Natural killer cell (primary cell): ENCODE data around the gene NMT2. TPM values are rescaled to one million over a fixed set of nuclear protein-coding genes. Genes with fewer than 3 reads are reported as not detected.

Experiments used
- ATAC-seq, 3 donors: fragments of 150-1000 bp in 2 of 3; fragments of 200-7000 bp in 1 of 3; cut with Tn5 transposase; 1 replicate in 1 of 3; 2 replicates in 2 of 3; pipeline ENCODE4 v1.10.0; 2021; ENCODE audit warnings: mild to moderate bottlenecking in 2 of 3, moderate library complexity in 2 of 3
- DNase-seq, 2 donors: peaks; one replicate each; pipeline versions ENCODE4 v3.0.0 to v3.0.0-alpha.2; 2013 to 2021; ENCODE audit warnings: mixed read lengths in 1 of 2
- H3K27ac ChIP-seq: one replicate; pipeline ENCODE4 v1.5.1; 2013; ENCODE audit warnings: mild to moderate bottlenecking, low read length
- H3K27me3 ChIP-seq: one replicate; pipeline ENCODE4 v1.6.1; 2013; ENCODE audit warnings: low read length; ENCODE audit not compliant: control insufficient read depth, insufficient read depth
- H3K36me3 ChIP-seq: one replicate; pipeline ENCODE4 v1.6.1; 2013; ENCODE audit warnings: low read length; ENCODE audit not compliant: control insufficient read depth, insufficient read depth
- H3K4me1 ChIP-seq: one replicate; pipeline ENCODE4 v1.6.1; 2013; ENCODE audit warnings: low read length; ENCODE audit not compliant: control insufficient read depth, insufficient read depth
- H3K4me3 ChIP-seq: one replicate; pipeline ENCODE4 v1.5.1; 2013; ENCODE audit warnings: low read length
- H3K9me3 ChIP-seq: one replicate; pipeline ENCODE4 v1.6.1; 2013; ENCODE audit warnings: low read length; ENCODE audit not compliant: control insufficient read depth, insufficient read depth
- H3K27ac Mint-ChIP-seq, 2 donors: one replicate each; pipeline ENCODE4 v1.8.0; 2022; ENCODE audit warnings: mild to moderate bottlenecking in 2 of 2, mixed read lengths in 2 of 2, moderate library complexity in 1 of 2
- H3K27me3 Mint-ChIP-seq, 2 donors: one replicate each; pipeline ENCODE4 v1.8.0; 2022; ENCODE audit warnings: low read depth in 2 of 2, mixed read lengths in 2 of 2
- H3K36me3 Mint-ChIP-seq: one replicate; pipeline ENCODE4 v1.8.0; 2022; ENCODE audit warnings: mixed read lengths
- H3K4me1 Mint-ChIP-seq, 2 donors: one replicate each; pipeline ENCODE4 v1.8.0; 2022; ENCODE audit warnings: mixed read lengths in 2 of 2
- H3K4me3 Mint-ChIP-seq: one replicate; pipeline ENCODE4 v1.8.0; 2022; ENCODE audit warnings: mild to moderate bottlenecking, moderate library complexity, mixed read lengths
- H3K9me3 Mint-ChIP-seq, 2 donors: one replicate each; pipeline ENCODE4 v1.8.0; 2022; ENCODE audit warnings: mixed read lengths in 2 of 2
- CTCF ChIP-seq: fragments of 200-600 bp; IDR thresholded peaks from one replicate; pipeline ENCODE4 v1.8.0; 2022; ENCODE audit warnings: antibody characterized with exemption
- WGBS: methylation state at CpG from one replicate; pipeline ENCODE4 v1.1.7; 2013; ENCODE audit warnings: missing lambda C conversion rate; ENCODE audit not compliant: insufficient coverage; 5-methylcytosine and 5-hydroxymethylcytosine counted together
- intact Hi-C: fragments of 100-400 bp; cut with micrococcal nuclease; formaldehyde crosslinking; loops from one replicate; pipeline ENCODE4 v1.14.2; 2022
- total RNA-seq, 4 donors: library from RNA; stranded (reverse); fragments of 120-200 nt in 1 of 4; gene quantifications; one replicate each; pipeline versions ENCODE4 v1.2.3 to v1.2.4, GENCODE V29; 2013 to 2022

Gene NMT2
- total RNA-seq, 3 donors from 2014 or later (not counting 1 experiment from before 2014, with no cell fraction given): 18.9 to 34.9 (median 28.8) TPM

GRCh38 chr10:15083674-15084501, 84.6 kb downstream of the NMT2 start:
- Histone ChIP-seq H3K27ac (no peak overlapping the region), H3K4me3 (no peak overlapping the region), H3K36me3 (no peaks in the 10 kb centered on the region), H3K9me3 (no peaks in the 10 kb centered on the region), H3K4me1 (peaks cover 8% of the 10 kb centered on the region), H3K27me3 (no peaks in the 10 kb centered on the region)
- Mint-ChIP-seq H3K36me3 (no peaks in the 10 kb centered on the region), H3K9me3 (no peaks in the 10 kb centered on the region), H3K27me3 (no peaks in the 10 kb centered on the region), H3K4me3 (peak overlapping the region; percentile 26), H3K4me1 (peaks cover 0 to 10% of the 10 kb centered on the region in 2 donors), H3K27ac (no peak overlapping the region)
- no peak for TF ChIP-seq CTCF
- intact Hi-C loops: no loop called here
- 91% methylated on average over 18 of the region's 18 CpGs for WGBS
- ATAC-seq: no peak
- DNase-seq: no peak

- TF ChIP-seq CTCF: no peak
- ATAC-seq (no peak), DNase-seq (no peak)
- no peak overlapping the region for H3K27ac ChIP-seq
- no peaks in the 10 kb centered on the region for H3K9me3 ChIP-seq
- intact Hi-C loops: no loop called here
- H3K4me3 Mint-ChIP-seq: no peak overlapping the region
- H3K27me3 Mint-ChIP-seq: no peaks in the 10 kb centered on the region
- no peaks in the 10 kb centered on the region for H3K36me3 Mint-ChIP-seq
- H3K36me3 ChIP-seq: no peaks in the 10 kb centered on the region
- H3K9me3 Mint-ChIP-seq: no peaks in the 10 kb centered on the region
- WGBS: 95% methylated on average over 3 of the region's 3 CpGs
- H3K27me3 ChIP-seq: no peaks in the 10 kb centered on the region
- H3K27ac Mint-ChIP-seq: no peak overlapping the region
- H3K4me1 ChIP-seq: no peaks in the 10 kb centered on the region
- H3K4me1 Mint-ChIP-seq: no peaks in the 10 kb centered on the region
- no peak overlapping the region for H3K4me3 ChIP-seq
Observed at GRCh38 chr10:15075421-15075820, 93.1 kb downstream of the NMT2 start.

- no peak overlapping the region for H3K27ac Mint-ChIP-seq
- Histone ChIP-seq H3K9me3 (no peaks in the 10 kb centered on the region), H3K27me3 (no peaks in the 10 kb centered on the region), H3K36me3 (no peaks in the 10 kb centered on the region), H3K4me3 (no peak overlapping the region), H3K27ac (no peak overlapping the region), H3K4me1 (no peaks in the 10 kb centered on the region)
- H3K27me3 Mint-ChIP-seq: peaks cover 4 to 7% of the 10 kb centered on the region in 2 donors
- H3K36me3 Mint-ChIP-seq: no peaks in the 10 kb centered on the region
- H3K9me3 Mint-ChIP-seq: no peaks in the 10 kb centered on the region
- 99% methylated on average over 5 of the region's 5 CpGs for WGBS
- TF ChIP-seq CTCF: no peak
- ATAC-seq (no peak), DNase-seq (no peak)
- H3K4me3 Mint-ChIP-seq: no peak overlapping the region
- intact Hi-C loops: no loop called here
- no peaks in the 10 kb centered on the region for H3K4me1 Mint-ChIP-seq
Observed at GRCh38 chr10:15072358-15072757, 96.1 kb downstream of the NMT2 start.
